ENCODE results near the gene UBE2D2.

Gene UBE2D2

DNA sequence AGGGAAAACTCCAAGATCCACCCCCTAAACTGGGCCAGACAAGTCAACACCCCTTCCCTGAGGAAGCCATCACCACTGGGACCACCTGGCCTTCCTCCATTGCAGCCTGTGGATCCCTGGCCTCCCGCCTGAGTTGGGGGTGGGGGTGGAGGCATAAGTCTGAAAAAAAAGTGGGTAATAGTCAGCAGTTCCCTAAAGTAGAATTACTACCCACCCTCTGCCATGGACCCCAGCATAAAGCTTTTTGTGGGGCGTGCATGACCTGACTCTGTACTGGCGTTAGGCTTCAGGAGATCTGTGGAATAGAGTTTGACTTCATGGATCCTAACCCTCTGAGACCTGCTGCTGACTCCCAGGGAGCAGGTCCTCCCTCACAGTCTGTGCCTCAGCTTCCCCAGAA lies 85.0 kb downstream of the UBE2D2 start:
- TF ChIP-seq, protein P1, sequence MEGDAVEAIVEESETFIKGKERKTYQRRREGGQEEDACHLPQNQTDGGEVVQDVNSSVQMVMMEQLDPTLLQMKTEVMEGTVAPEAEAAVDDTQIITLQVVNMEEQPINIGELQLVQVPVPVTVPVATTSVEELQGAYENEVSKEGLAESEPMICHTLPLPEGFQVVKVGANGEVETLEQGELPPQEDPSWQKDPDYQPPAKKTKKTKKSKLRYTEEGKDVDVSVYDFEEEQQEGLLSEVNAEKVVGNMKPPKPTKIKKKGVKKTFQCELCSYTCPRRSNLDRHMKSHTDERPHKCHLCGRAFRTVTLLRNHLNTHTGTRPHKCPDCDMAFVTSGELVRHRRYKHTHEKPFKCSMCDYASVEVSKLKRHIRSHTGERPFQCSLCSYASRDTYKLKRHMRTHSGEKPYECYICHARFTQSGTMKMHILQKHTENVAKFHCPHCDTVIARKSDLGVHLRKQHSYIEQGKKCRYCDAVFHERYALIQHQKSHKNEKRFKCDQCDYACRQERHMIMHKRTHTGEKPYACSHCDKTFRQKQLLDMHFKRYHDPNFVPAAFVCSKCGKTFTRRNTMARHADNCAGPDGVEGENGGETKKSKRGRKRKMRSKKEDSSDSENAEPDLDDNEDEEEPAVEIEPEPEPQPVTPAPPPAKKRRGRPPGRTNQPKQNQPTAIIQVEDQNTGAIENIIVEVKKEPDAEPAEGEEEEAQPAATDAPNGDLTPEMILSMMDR (IDR thresholded peaks at IDR 0.05; ENCODE audit: poor library complexity, severe bottlenecking) = no peak
- no peak overlapping the region for H3K4me3 ChIP-seq (ENCODE audit: severe bottlenecking)
- no peaks in the 10 kb centered on the region for H3K4me1 ChIP-seq (ENCODE audit: insufficient read depth, poor library complexity, severe bottlenecking)
- no peaks in the 10 kb centered on the region for H3K36me3 ChIP-seq (ENCODE audit: low read depth)
- H3K27ac ChIP-seq (ENCODE audit: poor library complexity, severe bottlenecking) = no peak overlapping the region
- H3K9me3 ChIP-seq (ENCODE audit: severe bottlenecking) = no peaks in the 10 kb centered on the region
- H3K27me3 ChIP-seq (ENCODE audit: insufficient read depth, poor library complexity, severe bottlenecking) = peaks cover 34% of the 10 kb centered on the region
- ATAC-seq (ENCODE audit: low read depth) = no peak
- DNase-seq (ENCODE audit: low spot score) = peak; percentile 29

DNA sequence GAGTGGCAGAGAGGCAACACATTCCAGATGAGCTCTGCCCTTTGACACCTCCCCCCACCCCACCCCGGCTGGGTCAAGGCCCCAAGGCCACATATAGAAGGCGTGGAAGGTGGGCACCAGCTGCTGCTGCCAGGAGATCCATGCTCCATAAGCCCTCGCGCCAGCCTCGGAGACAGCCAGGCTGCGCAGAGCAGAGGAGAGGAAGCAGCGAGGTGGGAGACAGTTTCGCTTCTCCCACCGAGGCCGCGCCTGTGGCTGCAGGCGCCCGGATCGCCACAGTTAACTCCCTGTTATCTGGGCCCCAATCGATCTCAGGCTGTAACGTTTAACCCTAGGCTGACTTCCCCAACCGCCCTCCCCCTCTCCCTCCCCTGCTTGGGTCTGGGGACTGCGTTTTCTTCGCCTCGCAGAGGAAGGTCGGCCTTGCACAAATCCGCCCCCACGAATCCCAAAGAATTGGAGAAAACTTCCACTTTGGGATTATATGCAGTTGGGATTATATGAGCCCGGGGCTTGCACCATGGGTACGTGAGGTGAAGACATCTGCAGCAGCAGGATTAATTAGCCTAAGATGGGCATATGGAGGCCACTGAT lies 85.9 kb downstream of the UBE2D2 start:
- H3K4me3 ChIP-seq (ENCODE audit: severe bottlenecking) = no peak overlapping the region
- no peak for ATAC-seq (ENCODE audit: low read depth)
- H3K4me1 ChIP-seq (ENCODE audit: insufficient read depth, poor library complexity, severe bottlenecking) = peaks cover 3% of the 10 kb centered on the region

DNA sequence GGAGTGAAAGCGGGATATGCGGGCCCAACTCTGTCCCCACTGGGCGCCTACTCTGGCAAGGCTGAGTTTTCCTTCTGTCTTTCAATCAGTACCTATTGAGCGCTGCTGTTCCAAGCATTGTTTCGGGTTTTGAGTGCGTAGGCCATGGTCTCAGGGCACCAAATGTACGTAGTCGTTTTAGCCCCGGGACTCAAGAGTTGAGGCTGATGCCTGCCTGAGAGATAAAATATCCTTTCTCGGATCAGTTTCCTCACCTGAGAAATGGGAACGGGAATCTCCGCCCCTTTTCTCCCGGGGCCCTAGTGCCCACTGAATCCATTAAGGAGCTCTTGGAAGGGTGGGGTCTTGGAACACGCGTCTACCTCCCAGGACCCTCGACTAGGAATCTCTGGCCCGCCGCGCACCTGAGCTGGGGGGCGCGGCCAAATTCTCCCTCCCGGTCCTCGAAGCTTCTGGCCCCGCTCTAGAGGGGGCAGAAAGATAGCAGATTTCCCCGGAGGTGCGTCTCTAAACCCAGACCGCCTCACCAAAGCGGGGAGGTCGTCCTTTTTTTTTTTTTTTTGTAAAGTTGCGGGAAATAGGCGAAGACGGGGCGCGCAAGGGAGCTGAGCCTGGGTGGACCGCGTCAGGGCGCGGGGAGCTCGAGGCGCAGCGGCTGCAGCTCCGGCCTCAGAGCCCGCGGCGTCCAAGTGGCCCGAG lies 86.5 kb downstream of the UBE2D2 start:
- H3K36me3 ChIP-seq (ENCODE audit: low read depth) = no peaks in the 10 kb centered on the region
- peak; percentile 28 for DNase-seq (ENCODE audit: low spot score)
- no peak overlapping the region for H3K27ac ChIP-seq (ENCODE audit: poor library complexity, severe bottlenecking)
- ATAC-seq (ENCODE audit: low read depth) = no peak; the same call in 2 of the 3 replicates
- peak overlapping the region; percentile 41 for H3K4me3 ChIP-seq (ENCODE audit: severe bottlenecking)
- peaks cover 34% of the 10 kb centered on the region for H3K27me3 ChIP-seq (ENCODE audit: insufficient read depth, poor library complexity, severe bottlenecking)
- H3K4me1 ChIP-seq (ENCODE audit: insufficient read depth, poor library complexity, severe bottlenecking) = peaks cover 6% of the 10 kb centered on the region
- TF ChIP-seq, protein P1 (IDR thresholded peaks at IDR 0.05; ENCODE audit: poor library complexity, severe bottlenecking) = no peak
- H3K9me3 ChIP-seq (ENCODE audit: severe bottlenecking) = no peaks in the 10 kb centered on the region

More for the DNA sequence above, 85.9 kb downstream of the UBE2D2 start:
- no peaks in the 10 kb centered on the region for H3K36me3 ChIP-seq (ENCODE audit: low read depth)
- H3K9me3 ChIP-seq (ENCODE audit: severe bottlenecking) = no peaks in the 10 kb centered on the region
- TF ChIP-seq, protein P1 (IDR thresholded peaks at IDR 0.05; ENCODE audit: poor library complexity, severe bottlenecking) = no peak
- peaks cover 34% of the 10 kb centered on the region for H3K27me3 ChIP-seq (ENCODE audit: insufficient read depth, poor library complexity, severe bottlenecking)
- no peak overlapping the region for H3K27ac ChIP-seq (ENCODE audit: poor library complexity, severe bottlenecking)
- DNase-seq (ENCODE audit: low spot score) = peak; percentile 36

DNA sequence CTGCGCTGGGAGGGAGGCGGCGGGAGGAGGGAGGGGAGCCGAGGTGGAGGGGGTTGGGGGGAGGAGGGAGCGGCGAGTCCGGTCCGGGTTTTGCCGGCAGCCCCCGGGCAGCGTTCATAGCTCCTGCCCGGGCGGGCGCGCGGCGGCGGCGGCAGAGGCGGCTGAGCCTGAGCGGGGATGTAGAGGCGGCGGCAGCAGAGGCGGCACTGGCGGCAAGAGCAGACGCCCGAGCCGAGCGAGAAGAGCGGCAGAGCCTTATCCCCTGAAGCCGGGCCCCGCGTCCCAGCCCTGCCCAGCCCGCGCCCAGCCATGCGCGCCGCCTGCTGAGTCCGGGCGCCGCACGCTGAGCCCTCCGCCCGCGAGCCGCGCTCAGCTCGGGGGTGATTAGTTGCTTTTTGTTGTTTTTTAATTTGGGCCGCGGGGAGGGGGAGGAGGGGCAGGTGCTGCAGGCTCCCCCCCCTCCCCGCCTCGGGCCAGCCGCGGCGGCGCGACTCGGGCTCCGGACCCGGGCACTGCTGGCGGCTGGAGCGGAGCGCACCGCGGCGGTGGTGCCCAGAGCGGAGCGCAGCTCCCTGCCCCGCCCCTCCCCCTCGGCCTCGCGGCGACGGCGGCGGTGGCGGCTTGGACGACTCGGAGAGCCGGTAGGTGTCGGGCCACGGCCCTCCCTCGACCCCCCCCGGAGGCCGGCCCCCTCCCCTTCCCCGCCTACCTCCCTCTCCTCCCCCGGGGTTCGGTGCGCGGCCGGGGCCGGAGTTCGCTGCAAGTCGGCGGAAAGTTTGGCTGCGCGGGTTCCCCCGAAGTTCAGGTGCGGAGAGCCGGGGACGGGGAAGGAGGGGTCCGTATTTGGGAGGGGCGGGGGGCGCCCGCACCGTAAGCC lies 87.3 kb downstream of the UBE2D2 start, which contains the start of gene CXXC5:
TSS of gene CXXC5 (plus strand) at position 145 of the 877 bp plus-strand sequence. CDS start 32,175 bp downstream, outside the sequence.
- Histone ChIP-seq H3K36me3 (ENCODE audit: low read depth) (no peaks in the 10 kb centered on the region), H3K4me3 (ENCODE audit: severe bottlenecking) (peak within 1 kb of the TSS; percentile 41), H3K9me3 (ENCODE audit: severe bottlenecking) (no peaks in the 10 kb centered on the region), H3K27ac (ENCODE audit: poor library complexity, severe bottlenecking) (no peak within 1 kb of the TSS), H3K27me3 (ENCODE audit: insufficient read depth, poor library complexity, severe bottlenecking) (peaks cover 34% of the 10 kb centered on the region), H3K4me1 (ENCODE audit: insufficient read depth, poor library complexity, severe bottlenecking) (peaks cover 6% of the 10 kb centered on the region)
- no peak for DNase-seq (ENCODE audit: low spot score)
- TF ChIP-seq, protein P1 (IDR thresholded peaks at IDR 0.05; ENCODE audit: poor library complexity, severe bottlenecking) = no peak
- peak; percentile 43 for ATAC-seq (ENCODE audit: low read depth)

Data from RWPE2 (cell line).